ENCODE measurements around the gene IPCEF1.

IPCEF1 gene

GRCh38 chr6:154227862-154228520 is 128.6 kb downstream of the IPCEF1 start:
- ATAC-seq: no peak
- TF ChIP-seq CREB5 (CRISPR knock-in tag; IDR thresholded peaks at IDR 0.05; ENCODE audit: low read depth) (no peak), ZNF565 (CRISPR knock-in tag; conservative IDR thresholded peaks at IDR 0.05; ENCODE audit: low read depth) (no peak), PATZ1 (CRISPR knock-in tag; IDR thresholded peaks at IDR 0.05; ENCODE audit: borderline replicate concordance) (no peak), ESRRG (CRISPR knock-in tag; IDR thresholded peaks at IDR 0.05) (no peak), POU6F1 (CRISPR knock-in tag; IDR thresholded peaks at IDR 0.05; ENCODE audit: borderline replicate concordance, low read depth) (no peak), ZC3H10 (CRISPR knock-in tag; IDR thresholded peaks at IDR 0.05) (no peak), ZNF8 (CRISPR knock-in tag; IDR thresholded peaks at IDR 0.05) (no peak), ZFP3 (CRISPR knock-in tag; IDR thresholded peaks at IDR 0.05) (no peak), CSRNP3 (CRISPR knock-in tag; IDR thresholded peaks at IDR 0.05) (no peak), ISL1 (CRISPR knock-in tag; IDR thresholded peaks at IDR 0.05) (no peak), GLIS3 (CRISPR knock-in tag; IDR thresholded peaks at IDR 0.05) (no peak), PPARA (CRISPR knock-in tag; IDR thresholded peaks at IDR 0.05; ENCODE audit: borderline replicate concordance) (no peak), ARNTL (CRISPR knock-in tag; IDR thresholded peaks at IDR 0.05; ENCODE audit: borderline replicate concordance, low read depth) (no peak), TCF4 (CRISPR knock-in tag; IDR thresholded peaks at IDR 0.05; ENCODE audit: borderline replicate concordance) (no peak), RARB (CRISPR knock-in tag; IDR thresholded peaks at IDR 0.05) (no peak), BACH2 (CRISPR knock-in tag; IDR thresholded peaks at IDR 0.05; ENCODE audit: borderline replicate concordance) (no peak), OSR1 (CRISPR knock-in tag; IDR thresholded peaks at IDR 0.05) (no peak), TSHZ2 (CRISPR knock-in tag; IDR thresholded peaks at IDR 0.05) (no peak), ZFP30 (CRISPR knock-in tag; IDR thresholded peaks at IDR 0.05) (no peak)

GRCh38 chr6:154226461-154226860 is 130.1 kb downstream of the IPCEF1 start:
- no peak for ATAC-seq
- no peak for TF ChIP-seq ISL1 (CRISPR knock-in tag; IDR thresholded peaks at IDR 0.05)
- no peak for TF ChIP-seq ZC3H10 (CRISPR knock-in tag; IDR thresholded peaks at IDR 0.05)
- TF ChIP-seq CSDC2 (CRISPR knock-in tag; IDR thresholded peaks at IDR 0.05): no peak
- no peak for TF ChIP-seq CSRNP3 (CRISPR knock-in tag; IDR thresholded peaks at IDR 0.05)
- no peak for TF ChIP-seq TOX (CRISPR knock-in tag; IDR thresholded peaks at IDR 0.05; ENCODE audit: borderline replicate concordance)
- no peak for TF ChIP-seq GLIS3 (CRISPR knock-in tag; IDR thresholded peaks at IDR 0.05)
- TF ChIP-seq ARNTL (CRISPR knock-in tag; IDR thresholded peaks at IDR 0.05; ENCODE audit: borderline replicate concordance, low read depth): no peak
- no peak for TF ChIP-seq ESRRG (CRISPR knock-in tag; IDR thresholded peaks at IDR 0.05)
- TF ChIP-seq RARB (CRISPR knock-in tag; IDR thresholded peaks at IDR 0.05): no peak
- TF ChIP-seq TCF4 (CRISPR knock-in tag; IDR thresholded peaks at IDR 0.05; ENCODE audit: borderline replicate concordance): no peak
- no peak for TF ChIP-seq SNAI2 (CRISPR knock-in tag; IDR thresholded peaks at IDR 0.05)
- no peak for TF ChIP-seq ZFP3 (CRISPR knock-in tag; IDR thresholded peaks at IDR 0.05)
- TF ChIP-seq PPARA (CRISPR knock-in tag; IDR thresholded peaks at IDR 0.05; ENCODE audit: borderline replicate concordance): no peak
- no peak for TF ChIP-seq PATZ1 (CRISPR knock-in tag; IDR thresholded peaks at IDR 0.05; ENCODE audit: borderline replicate concordance)
- TF ChIP-seq ZNF70 (CRISPR knock-in tag; IDR thresholded peaks at IDR 0.05): no peak
- no peak for TF ChIP-seq TSHZ2 (CRISPR knock-in tag; IDR thresholded peaks at IDR 0.05)
- no peak for TF ChIP-seq ZNF8 (CRISPR knock-in tag; IDR thresholded peaks at IDR 0.05)
